Neural cell (in vitro differentiated cells): ENCODE data around the gene NPW. TPM values are rescaled to one million over a fixed set of nuclear protein-coding genes. Genes with fewer than 3 reads are reported as not detected.

Experiments used
- H2AFZ ChIP-seq: fragments of 200-600, 300-800 bp; sonication (generic), shearing (Covaris generic); 2 replicates; pipeline ENCODE4 v1.6.0; 2014; ENCODE audit warnings: low read depth, mild to moderate bottlenecking, antibody characterized with exemption, low read length, moderate library complexity
- H3F3A ChIP-seq: fragments of 200-600 bp; shearing (Covaris generic); 2 replicates; pipeline ENCODE4 v1.6.1; 2016; ENCODE audit warnings: mild to moderate bottlenecking, moderate library complexity, mixed read lengths, antibody characterized with exemption, low read length; ENCODE audit not compliant: insufficient read depth, poor library complexity, severe bottlenecking
- H3K27ac ChIP-seq: fragments of 200-600, 300-800 bp; sonication (generic), shearing (Covaris generic); 2 replicates; pipeline ENCODE4 v1.5.1; 2014; ENCODE audit warnings: mild to moderate bottlenecking, low read length, moderate library complexity
- H3K27me3 ChIP-seq: fragments of 300-800, 200-600 bp; sonication (generic), shearing (Covaris generic); 2 replicates; pipeline ENCODE4 v1.6.0; 2014; ENCODE audit warnings: mild to moderate bottlenecking, low read depth, low read length, moderate library complexity; ENCODE audit not compliant: insufficient read depth
- H3K36me3 ChIP-seq: fragments of 300-800, 200-600 bp; sonication (generic), shearing (Covaris generic); 2 replicates; pipeline ENCODE4 v1.5.1; 2014; ENCODE audit warnings: mild to moderate bottlenecking, antibody characterized with exemption, low read length, moderate library complexity; ENCODE audit not compliant: insufficient read depth
- H3K4me2 ChIP-seq: fragments of 300-800, 200-600 bp; sonication (generic), shearing (Covaris generic); 2 replicates; pipeline ENCODE4 v1.6.0; 2014; ENCODE audit warnings: mild to moderate bottlenecking, low read length
- H3K4me3 ChIP-seq: fragments of 300-800, 200-600 bp; sonication (generic), shearing (Covaris generic); 2 replicates; pipeline ENCODE4 v1.5.1; 2014; ENCODE audit warnings: mild to moderate bottlenecking, low read length, moderate library complexity
- H3K79me2 ChIP-seq: fragments of 200-600 bp; shearing (Covaris generic); replicated peaks from 2 replicates; pipeline ENCODE4 v1.6.0; 2014; ENCODE audit warnings: mild to moderate bottlenecking, low read length, moderate library complexity; ENCODE audit not compliant: insufficient read depth
- H3K9ac ChIP-seq: fragments of 300-800, 200-600 bp; sonication (generic), shearing (Covaris generic); 2 replicates; pipeline ENCODE4 v1.6.1; 2016; ENCODE audit warnings: mild to moderate bottlenecking, low read length, mixed read lengths
- H3K9me2 ChIP-seq: fragments of 200-600 bp; shearing (Covaris generic); 2 replicates; pipeline ENCODE4 v1.6.1; 2016; ENCODE audit warnings: mild to moderate bottlenecking, low read length, mixed read lengths; ENCODE audit not compliant: insufficient read depth
- H3K9me3 ChIP-seq: fragments of 200-600, 300-800 bp; sonication (generic), shearing (Covaris generic); 2 replicates; pipeline ENCODE4 v1.6.1; 2016; ENCODE audit warnings: mild to moderate bottlenecking, mixed run types, low read length, moderate library complexity, mixed read lengths
- H4K20me1 ChIP-seq: fragments of 200-600 bp; shearing (Covaris generic); 2 replicates; pipeline ENCODE4 v1.6.1; 2016; ENCODE audit warnings: mild to moderate bottlenecking, mixed run types; ENCODE audit not compliant: insufficient read depth
- EP300 ChIP-seq: fragments of 450-650 bp; conservative IDR thresholded peaks from 2 replicates; pipeline ENCODE4 v1.6.1; 2014; ENCODE audit warnings: antibody characterized with exemption, mild to moderate bottlenecking, moderate library complexity; ENCODE audit not compliant: poor library complexity, severe bottlenecking
- EZH2 ChIP-seq: fragments of 200-600, 300-800 bp; shearing (Covaris generic), sonication (generic); IDR thresholded peaks from 2 replicates; pipeline ENCODE4 v1.6.1; 2014; ENCODE audit warnings: antibody characterized with exemption, low read length, borderline replicate concordance, mild to moderate bottlenecking; ENCODE audit not compliant: insufficient read depth, poor library complexity, severe bottlenecking
- MXI1 ChIP-seq: fragments of 450-650 bp; conservative IDR thresholded peaks from 2 replicates; pipeline ENCODE4 v1.6.1; 2014; ENCODE audit warnings: antibody characterized with exemption, mild to moderate bottlenecking; ENCODE audit not compliant: poor library complexity, severe bottlenecking
- POLR2AphosphoS5 ChIP-seq: IDR thresholded peaks from 2 replicates; pipeline ENCODE4 v1.6.1; 2012
- RAD21 ChIP-seq: fragments of 450-650 bp; conservative IDR thresholded peaks from 2 replicates; pipeline ENCODE4 v1.6.1; 2014; ENCODE audit warnings: antibody characterized with exemption, mild to moderate bottlenecking, moderate library complexity
- REST ChIP-seq: IDR thresholded peaks from 2 replicates; pipeline ENCODE4 v1.6.1; 2012; ENCODE audit warnings: borderline replicate concordance
- SMC3 ChIP-seq: fragments of 450-650 bp; conservative IDR thresholded peaks from 2 replicates; pipeline ENCODE4 v1.6.1; 2014; ENCODE audit warnings: antibody characterized with exemption, mild to moderate bottlenecking, moderate library complexity; ENCODE audit not compliant: poor library complexity
- TAF1 ChIP-seq: IDR thresholded peaks from 2 replicates; pipeline ENCODE4 v1.6.1; 2012; ENCODE audit warnings: low read depth
- polyA plus RNA-seq: library from polyadenylated mRNA; depleted of rRNA; stranded (reverse); fragments of >200 nt; gene quantifications from 2 replicates; pipeline ENCODE4 v1.2.3, GENCODE V29; 2014
- TF ChIP-seq, protein P1 (sequence below): fragments of 450-650 bp; IDR thresholded peaks from 2 replicates; pipeline ENCODE4 v1.5.1; 2014; ENCODE audit warnings: antibody characterized with exemption, mild to moderate bottlenecking, moderate library complexity; ENCODE audit not compliant: poor library complexity, severe bottlenecking

The NPW gene
- polyA plus RNA-seq, 1 donor from 2014 or later, result not detected

- Histone ChIP-seq H3K9me2 (no peaks in the 10 kb centered on the region), H3K4me2 (peak overlapping the region; percentile 61), H3K79me2 (peaks cover 5% of the 10 kb centered on the region), H3K9ac (peak overlapping the region; percentile 93), H3K36me3 (no peaks in the 10 kb centered on the region), H3F3A (no peaks in the 10 kb centered on the region), H3K27ac (peak overlapping the region; percentile 60), H2AFZ (no peak overlapping the region), H4K20me1 (no peaks in the 10 kb centered on the region), H3K4me3 (peak overlapping the region; percentile 88), H3K9me3 (no peaks in the 10 kb centered on the region), H3K27me3 (no peaks in the 10 kb centered on the region)
- TF ChIP-seq MXI1 (no peak), POLR2AphosphoS5 (no peak), REST (no peak), RAD21 (no peak), SMC3 (no peak), EP300 (no peak), EZH2 (no peak), TAF1 (no peak)
- TF ChIP-seq, protein P1, sequence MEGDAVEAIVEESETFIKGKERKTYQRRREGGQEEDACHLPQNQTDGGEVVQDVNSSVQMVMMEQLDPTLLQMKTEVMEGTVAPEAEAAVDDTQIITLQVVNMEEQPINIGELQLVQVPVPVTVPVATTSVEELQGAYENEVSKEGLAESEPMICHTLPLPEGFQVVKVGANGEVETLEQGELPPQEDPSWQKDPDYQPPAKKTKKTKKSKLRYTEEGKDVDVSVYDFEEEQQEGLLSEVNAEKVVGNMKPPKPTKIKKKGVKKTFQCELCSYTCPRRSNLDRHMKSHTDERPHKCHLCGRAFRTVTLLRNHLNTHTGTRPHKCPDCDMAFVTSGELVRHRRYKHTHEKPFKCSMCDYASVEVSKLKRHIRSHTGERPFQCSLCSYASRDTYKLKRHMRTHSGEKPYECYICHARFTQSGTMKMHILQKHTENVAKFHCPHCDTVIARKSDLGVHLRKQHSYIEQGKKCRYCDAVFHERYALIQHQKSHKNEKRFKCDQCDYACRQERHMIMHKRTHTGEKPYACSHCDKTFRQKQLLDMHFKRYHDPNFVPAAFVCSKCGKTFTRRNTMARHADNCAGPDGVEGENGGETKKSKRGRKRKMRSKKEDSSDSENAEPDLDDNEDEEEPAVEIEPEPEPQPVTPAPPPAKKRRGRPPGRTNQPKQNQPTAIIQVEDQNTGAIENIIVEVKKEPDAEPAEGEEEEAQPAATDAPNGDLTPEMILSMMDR, result no peak
Observed at GRCh38 chr16:1972490-1972877, 47.1 kb upstream of the NPW start.

DNA sequence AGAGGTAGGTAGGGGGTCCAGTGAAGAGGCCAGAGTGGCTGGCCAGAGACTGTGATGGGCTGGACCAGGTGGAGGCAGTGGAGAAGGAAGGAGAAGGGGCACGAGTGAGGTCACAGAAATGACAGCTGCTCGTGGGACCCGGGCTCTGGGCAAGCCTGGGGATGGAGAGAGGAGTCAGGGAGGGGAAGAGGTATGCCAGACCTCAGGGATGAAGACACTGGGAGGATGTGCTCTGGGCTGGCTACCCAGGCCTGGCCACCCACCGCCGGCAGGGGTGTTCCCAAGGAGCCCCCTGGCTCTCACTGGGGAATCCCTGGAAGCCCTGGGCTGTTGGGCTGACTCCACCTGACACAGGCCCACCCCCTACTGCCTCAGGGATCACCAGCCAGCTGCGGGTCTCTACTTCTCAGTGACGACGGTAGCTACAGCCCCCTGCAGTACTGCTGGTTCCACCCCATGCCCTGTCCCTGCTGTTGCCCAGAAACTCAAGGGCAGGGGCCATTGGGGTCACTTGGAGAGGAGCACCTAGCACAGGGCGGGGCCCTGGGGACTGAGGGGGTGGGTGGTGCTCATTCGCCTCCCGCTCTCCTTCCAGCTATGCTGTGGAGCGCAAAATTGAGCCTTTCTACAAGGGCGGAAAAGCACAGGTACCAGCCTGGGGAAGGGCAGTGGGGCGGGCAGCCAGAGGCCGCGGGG is 46.0 kb upstream of the NPW start:
- TF ChIP-seq TAF1 (no peak), SMC3 (no peak), REST (no peak), EP300 (no peak), MXI1 (no peak), POLR2AphosphoS5 (no peak)
- TF ChIP-seq, protein P1, result no peak
- Histone ChIP-seq H3K9ac (no peak overlapping the region), H3F3A (no peaks in the 10 kb centered on the region), H3K4me2 (no peak overlapping the region), H3K9me3 (no peaks in the 10 kb centered on the region), H3K4me3 (no peak overlapping the region), H4K20me1 (no peaks in the 10 kb centered on the region), H3K27ac (no peak overlapping the region), H3K27me3 (peaks cover 4% of the 10 kb centered on the region), H3K9me2 (no peaks in the 10 kb centered on the region), H3K36me3 (no peaks in the 10 kb centered on the region), H3K79me2 (peaks cover 5% of the 10 kb centered on the region), H2AFZ (no peak overlapping the region)
